Fibroblast of mammary gland (primary cell): ENCODE measurements around the gene SEMG1.

Experiments used
- DNase-seq: peaks from one replicate; pipeline ENCODE4 v3.0.0-alpha.2; 2010; ENCODE audit warnings: low read depth
- H3K4me3 ChIP-seq: 2 replicates; pipeline ENCODE4 v1.5.1; 2011; ENCODE audit warnings: low read depth, mild to moderate bottlenecking, low read length, moderate library complexity; ENCODE audit not compliant: control insufficient read depth
- TF ChIP-seq, protein P1 (sequence below): conservative IDR thresholded peaks from 2 replicates; pipeline ENCODE4 v1.5.1; 2011; ENCODE audit warnings: low read depth, low read length, inconsistent platforms; ENCODE audit not compliant: control insufficient read depth, insufficient read depth

Gene SEMG1

DNA sequence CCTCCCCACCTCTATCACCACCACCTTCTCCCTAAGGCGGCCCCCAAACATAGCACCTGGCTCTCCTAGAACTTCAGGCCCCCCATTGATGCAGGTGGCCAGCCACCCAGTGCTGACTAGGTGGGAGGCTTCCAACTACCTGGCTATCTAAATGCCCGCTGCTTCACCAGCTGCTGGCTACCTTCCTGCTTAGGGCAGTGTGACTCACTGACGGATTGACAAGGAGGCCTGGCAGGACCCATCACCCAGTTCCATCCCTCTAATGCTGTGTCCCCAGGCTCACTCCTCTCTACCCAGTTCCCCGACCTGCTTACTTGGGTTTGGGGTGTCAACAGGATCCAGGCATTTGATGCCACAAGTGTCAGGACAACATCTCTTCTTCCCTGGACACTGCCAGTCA is 46.4 kb downstream of the SEMG1 start:
- TF ChIP-seq, protein P1, sequence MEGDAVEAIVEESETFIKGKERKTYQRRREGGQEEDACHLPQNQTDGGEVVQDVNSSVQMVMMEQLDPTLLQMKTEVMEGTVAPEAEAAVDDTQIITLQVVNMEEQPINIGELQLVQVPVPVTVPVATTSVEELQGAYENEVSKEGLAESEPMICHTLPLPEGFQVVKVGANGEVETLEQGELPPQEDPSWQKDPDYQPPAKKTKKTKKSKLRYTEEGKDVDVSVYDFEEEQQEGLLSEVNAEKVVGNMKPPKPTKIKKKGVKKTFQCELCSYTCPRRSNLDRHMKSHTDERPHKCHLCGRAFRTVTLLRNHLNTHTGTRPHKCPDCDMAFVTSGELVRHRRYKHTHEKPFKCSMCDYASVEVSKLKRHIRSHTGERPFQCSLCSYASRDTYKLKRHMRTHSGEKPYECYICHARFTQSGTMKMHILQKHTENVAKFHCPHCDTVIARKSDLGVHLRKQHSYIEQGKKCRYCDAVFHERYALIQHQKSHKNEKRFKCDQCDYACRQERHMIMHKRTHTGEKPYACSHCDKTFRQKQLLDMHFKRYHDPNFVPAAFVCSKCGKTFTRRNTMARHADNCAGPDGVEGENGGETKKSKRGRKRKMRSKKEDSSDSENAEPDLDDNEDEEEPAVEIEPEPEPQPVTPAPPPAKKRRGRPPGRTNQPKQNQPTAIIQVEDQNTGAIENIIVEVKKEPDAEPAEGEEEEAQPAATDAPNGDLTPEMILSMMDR = no peak
- no peak for DNase-seq
- H3K4me3 ChIP-seq = no peak overlapping the region

DNA sequence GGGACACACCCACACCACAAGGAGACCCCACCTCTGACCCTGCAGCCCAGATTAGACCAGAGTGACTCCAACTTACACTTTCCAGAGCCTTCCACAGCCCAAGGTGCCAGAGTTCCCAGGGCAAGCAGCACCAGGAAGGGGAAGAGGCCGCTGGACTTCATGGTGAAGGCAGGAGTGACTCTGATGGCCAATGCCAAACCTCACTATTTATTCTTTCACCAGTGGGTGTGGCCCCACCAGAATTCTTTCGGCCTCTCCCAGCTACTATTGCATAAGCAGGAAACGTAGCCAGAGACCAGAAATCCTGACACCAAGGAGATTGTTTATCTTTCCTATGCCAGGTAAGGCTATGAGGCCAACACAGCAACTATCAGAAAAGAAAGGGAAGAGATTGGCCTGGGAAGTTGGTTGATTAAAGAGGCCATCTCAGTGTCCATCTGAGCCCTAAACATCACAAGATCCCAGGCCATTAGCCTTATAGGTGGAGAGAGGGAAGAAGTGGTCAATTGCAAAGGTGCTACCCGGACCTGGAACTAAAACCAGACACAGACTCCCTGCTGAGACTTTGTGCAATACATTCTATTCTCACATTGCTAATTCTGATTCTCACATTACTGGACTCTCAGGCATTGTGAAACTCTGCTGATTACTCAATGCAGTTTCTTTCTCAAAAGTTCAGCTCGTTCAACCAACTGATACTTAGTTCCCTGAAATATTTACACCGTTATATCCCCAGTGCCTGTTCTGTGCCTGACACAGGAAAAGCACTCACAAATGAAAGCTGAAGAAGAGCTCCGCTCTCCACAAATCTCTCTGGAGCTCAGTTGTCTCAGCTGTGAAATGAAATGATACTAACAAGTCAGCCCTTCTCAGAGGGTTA is 47.8 kb downstream of the SEMG1 start, which contains the start of gene SLPI:
Gene SLPI, minus strand, starts transcription at position 182 of the 880 bp plus-strand sequence. Its CDS starts 21 bp downstream, at position 161.
- H3K4me3 ChIP-seq = no peak within 1 kb of the TSS
- peak; percentile 66 for DNase-seq
- TF ChIP-seq, protein P1 = no peak

DNA sequence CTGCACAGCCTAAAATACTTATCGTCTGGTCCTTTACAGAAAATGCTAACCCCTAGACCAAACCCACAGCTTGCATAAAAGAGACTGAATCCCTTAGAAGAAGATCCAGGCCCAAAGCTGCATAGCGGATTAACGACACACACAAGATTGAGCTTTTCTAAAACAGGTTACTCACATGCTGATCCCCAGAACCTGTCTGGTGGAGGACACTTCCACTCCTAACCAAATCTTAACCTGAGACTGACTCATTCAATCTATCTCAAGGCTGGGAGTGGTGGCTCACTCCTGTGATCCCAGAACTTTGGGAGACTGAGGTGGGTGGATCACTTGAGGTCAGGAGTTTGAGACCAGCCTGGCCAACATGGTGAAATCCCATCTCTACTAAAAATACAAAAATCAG is 50.3 kb downstream of the SEMG1 start:
- H3K4me3 ChIP-seq = no peak overlapping the region
- TF ChIP-seq, protein P1 = no peak
- no peak for DNase-seq

DNA sequence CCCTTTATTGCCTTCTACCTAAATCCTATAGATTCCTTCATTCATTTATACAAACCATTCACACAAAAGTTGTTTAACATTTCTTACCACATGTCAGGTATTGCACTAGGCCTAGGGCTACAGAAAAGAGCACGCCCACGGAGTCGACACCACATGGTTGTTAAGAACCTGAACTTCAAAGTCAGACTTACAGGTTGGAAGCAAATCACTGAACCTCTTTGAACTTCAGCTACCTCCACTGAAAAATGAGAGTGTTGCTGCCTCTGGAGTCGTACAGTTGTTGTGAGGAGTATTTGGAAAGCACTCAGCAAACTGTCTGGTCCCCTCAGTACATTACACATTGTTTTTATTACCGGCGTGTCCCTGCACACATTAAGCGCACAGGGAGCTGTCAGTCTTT is 50.9 kb downstream of the SEMG1 start:
- H3K4me3 ChIP-seq = no peak overlapping the region
- no peak for DNase-seq
- TF ChIP-seq, protein P1 = no peak

DNA sequence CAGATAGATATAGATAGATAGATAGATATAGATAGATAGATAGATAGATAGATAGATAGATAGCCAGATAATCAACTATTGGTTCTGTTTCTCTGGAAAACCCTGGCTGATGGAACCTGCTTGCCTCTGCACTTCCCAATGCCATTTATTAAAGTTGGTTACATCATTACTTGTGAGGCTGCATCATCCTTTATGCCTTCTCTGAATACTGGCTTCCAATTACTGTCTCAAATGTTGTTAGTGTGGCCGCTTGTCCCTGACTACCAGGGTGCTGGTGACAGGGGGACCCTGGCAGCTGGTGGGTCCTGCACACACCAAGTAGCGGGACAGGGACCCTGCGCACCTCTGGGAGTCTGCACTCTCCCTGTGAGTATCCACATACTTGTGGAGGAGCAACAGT is 51.4 kb downstream of the SEMG1 start:
- no peak for DNase-seq
- TF ChIP-seq, protein P1 = no peak
- H3K4me3 ChIP-seq = no peak overlapping the region

DNA sequence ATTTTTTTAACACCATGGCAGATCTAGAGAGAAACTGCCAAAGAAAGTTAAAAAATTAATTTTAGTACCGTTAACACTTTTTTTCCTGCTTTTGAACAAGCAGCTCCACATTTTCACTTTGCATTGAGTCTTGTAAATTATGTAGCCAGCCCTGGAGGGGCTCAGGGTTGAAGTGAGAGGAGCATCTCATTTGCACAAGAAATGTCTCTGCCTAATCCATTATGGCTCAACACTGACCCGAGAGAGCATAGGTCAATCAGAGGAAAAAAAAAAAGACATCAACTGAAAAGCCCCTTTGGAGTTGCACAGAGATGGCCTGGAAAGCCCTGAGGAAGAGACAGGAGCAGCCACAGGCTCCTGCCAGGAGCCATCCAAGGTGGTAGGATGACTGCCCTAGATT is 51.8 kb downstream of the SEMG1 start:
- no peak overlapping the region for H3K4me3 ChIP-seq
- DNase-seq = no peak
- TF ChIP-seq, protein P1 = no peak
